SH-SY5Y (cell line): Measurements from ENCODE around the gene OR5AU1.

ENCODE experiments used
- GATA2 ChIP-seq: IDR thresholded peaks from 2 replicates; pipeline ENCODE4 v1.6.1; 2011; ENCODE audit warnings: mild to moderate bottlenecking, low read depth, low read length
- GATA3 ChIP-seq: IDR thresholded peaks from 2 replicates; pipeline ENCODE4 v1.6.1; 2011; ENCODE audit warnings: low read depth, mild to moderate bottlenecking, low read length, moderate library complexity

GRCh38 chr14:21149641-21150367 lies 6.1 kb downstream of the OR5AU1 start:
- TF ChIP-seq GATA3 (no peak), GATA2 (no peak)
